Inflammatory macrophage treated with lipopolysaccharide for 1 hour (primary cell): ENCODE results near the gene MPZL1.
"Not testable (repeated sequence)": the region's sequence is repeated elsewhere in the genome, so short reads cannot be mapped to it uniquely, and the experiment has no call there.

Experiments
- DNase-seq, 2 donors: peaks; one replicate each; pipeline ENCODE4 v3.0.0-alpha.2; 2020 to 2022

The MPZL1 gene

GRCh38 chr1:167784876-167785550 lies 63.2 kb downstream of the MPZL1 start:
- DNase-seq, result peak in 1 of 2 donors; percentile 48

GRCh38 chr1:167786502-167786901 lies 64.7 kb downstream of the MPZL1 start:
- DNase-seq, result no peak

GRCh38 chr1:167789501-167789900 lies 67.7 kb downstream of the MPZL1 start:
- no peak for DNase-seq

GRCh38 chr1:167790117-167790516 lies 68.3 kb downstream of the MPZL1 start:
- DNase-seq, result no peak

GRCh38 chr1:167791281-167792187 lies 69.8 kb downstream of the MPZL1 start:
- DNase-seq, result peak; percentile 95 to 98

GRCh38 chr1:167792188-167792565 lies 70.4 kb downstream of the MPZL1 start:
- DNase-seq, result peak; percentile 64 to 83

GRCh38 chr1:167794043-167794442 lies 72.3 kb downstream of the MPZL1 start:
- DNase-seq, result no peak

GRCh38 chr1:167795810-167796740 lies 74.3 kb downstream of the MPZL1 start:
- DNase-seq, result no peak

GRCh38 chr1:167797015-167797414 lies 75.2 kb downstream of the MPZL1 start:
- DNase-seq, result peak; percentile 80 to 95

GRCh38 chr1:167798952-167799351 lies 77.2 kb downstream of the MPZL1 start:
- DNase-seq, result no peak

GRCh38 chr1:167799747-167800146 lies 78.0 kb downstream of the MPZL1 start:
- DNase-seq, result no peak

GRCh38 chr1:167800251-167800650 lies 78.5 kb downstream of the MPZL1 start:
- no peak for DNase-seq

- no peak for DNase-seq
Observed at GRCh38 chr1:167802235-167802634, 80.5 kb downstream of the MPZL1 start.

GRCh38 chr1:167803358-167804207 lies 81.8 kb downstream of the MPZL1 start:
- DNase-seq, result peak; percentile 98

- DNase-seq, result no peak
Observed at GRCh38 chr1:167805041-167805556, 83.3 kb downstream of the MPZL1 start.

- DNase-seq, result not testable (repeated sequence)
Observed at GRCh38 chr1:167806235-167806634, 84.5 kb downstream of the MPZL1 start.

- not testable (repeated sequence) for DNase-seq
Observed at GRCh38 chr1:167806676-167807075, 84.9 kb downstream of the MPZL1 start.

GRCh38 chr1:167808104-167808503 lies 86.3 kb downstream of the MPZL1 start:
- DNase-seq, result no peak

- DNase-seq, result no peak
Observed at GRCh38 chr1:167808690-167809089, 86.9 kb downstream of the MPZL1 start.

GRCh38 chr1:167812972-167813371 lies 91.2 kb downstream of the MPZL1 start:
- DNase-seq, result no peak

GRCh38 chr1:167815650-167816049 lies 93.9 kb downstream of the MPZL1 start:
- no peak for DNase-seq
